Measurements from ENCODE around the gene ABCF3.

GRCh38 chr3:184166671-184167070, 19.3 kb upstream of the ABCF3 start:
- TF ChIP-seq CTCF (IDR thresholded peaks at IDR 0.05), result no peak
- TF ChIP-seq POLR2A (IDR thresholded peaks at IDR 0.05), result no peak
